ENCODE data around the gene TMEM198.

The TMEM198 gene

GRCh38 chr2:219530048-219530963, 13.5 kb upstream of the TMEM198 start:
- POLR2A ChIA-PET, result interaction anchor here (0.8 to 1.3 kb wide), 4 partner anchors 32 to 127 kb away, joined by 3 to 5 read pairs (median 3); partner anchors contain the start of gene GMPPA

GRCh38 chr2:219531639-219532377, 12.0 kb upstream of the TMEM198 start:
- POLR2A ChIA-PET, result no interaction called here
- DNase-seq (ENCODE audit: extremely low spot score), result no peak
- TF ChIP-seq BHLHE40 (IDR thresholded peaks at IDR 0.05; ENCODE audit: borderline replicate concordance) (no peak), L3MBTL2 (conservative IDR thresholded peaks at IDR 0.05) (no peak), ZNF384 (IDR thresholded peaks at IDR 0.05) (no peak), FOXK2 (IDR thresholded peaks at IDR 0.05) (no peak), ELF4 (IDR thresholded peaks at IDR 0.05) (no peak), FOXM1 (IDR thresholded peaks at IDR 0.05; ENCODE audit: borderline replicate concordance) (no peak), FOXA1 (IDR thresholded peaks at IDR 0.05) (no peak), SUZ12 (IDR thresholded peaks at IDR 0.05) (no peak), CTBP1 (IDR thresholded peaks at IDR 0.05; ENCODE audit: borderline replicate concordance) (no peak), PKNOX1 (IDR thresholded peaks at IDR 0.05) (no peak), NFRKB (IDR thresholded peaks at IDR 0.05) (no peak), ARNT (IDR thresholded peaks at IDR 0.05) (no peak), TARDBP (IDR thresholded peaks at IDR 0.05) (no peak), LEF1 (IDR thresholded peaks at IDR 0.05; ENCODE audit: borderline replicate concordance) (no peak), SP1 (IDR thresholded peaks at IDR 0.05) (no peak), HDGF (IDR thresholded peaks at IDR 0.05; ENCODE audit: borderline replicate concordance) (no peak)
- CTCF ChIA-PET, result interaction anchor here (1.0 to 3.7 kb wide), 3 partner anchors 10 to 128 kb away, joined by 3 to 50 read pairs (median 4); a partner anchor contains a TSS

More at GRCh38 chr2:219530048-219530963, 13.5 kb upstream of the TMEM198 start:
- peak; percentile 90 for DNase-seq (ENCODE audit: extremely low spot score)
- CTCF ChIA-PET, result interaction anchor here (0.6 to 3.7 kb wide), 35 partner anchors 8 to 248 kb away, joined by 3 to 50 read pairs (median 4); partner anchors contain the start of gene GMPPA
- TF ChIP-seq SP1 (IDR thresholded peaks at IDR 0.05) (no peak), FOXA1 (IDR thresholded peaks at IDR 0.05) (no peak), HDGF (IDR thresholded peaks at IDR 0.05; ENCODE audit: borderline replicate concordance) (no peak), CTBP1 (IDR thresholded peaks at IDR 0.05; ENCODE audit: borderline replicate concordance) (no peak), L3MBTL2 (conservative IDR thresholded peaks at IDR 0.05) (no peak), PKNOX1 (IDR thresholded peaks at IDR 0.05) (no peak), ZNF384 (IDR thresholded peaks at IDR 0.05) (no peak), FOXK2 (IDR thresholded peaks at IDR 0.05) (no peak), ELF4 (IDR thresholded peaks at IDR 0.05) (no peak), LEF1 (IDR thresholded peaks at IDR 0.05; ENCODE audit: borderline replicate concordance) (no peak), SUZ12 (IDR thresholded peaks at IDR 0.05) (no peak), ARNT (IDR thresholded peaks at IDR 0.05) (no peak), TARDBP (IDR thresholded peaks at IDR 0.05) (no peak), FOXM1 (IDR thresholded peaks at IDR 0.05; ENCODE audit: borderline replicate concordance) (no peak), BHLHE40 (IDR thresholded peaks at IDR 0.05; ENCODE audit: borderline replicate concordance) (no peak), NFRKB (IDR thresholded peaks at IDR 0.05) (no peak)

GRCh38 chr2:219532378-219532649, 11.5 kb upstream of the TMEM198 start:
- ChIA-PET POLR2A (no interaction called here), CTCF (interaction anchor here (1.0 to 3.7 kb wide), 2 partner anchors 37 to 129 kb away, joined by 3 to 50 read pairs; a partner anchor contains a TSS)
- TF ChIP-seq ELF4 (IDR thresholded peaks at IDR 0.05) (no peak), ARNT (IDR thresholded peaks at IDR 0.05) (no peak), FOXM1 (IDR thresholded peaks at IDR 0.05; ENCODE audit: borderline replicate concordance) (no peak), NFRKB (IDR thresholded peaks at IDR 0.05) (no peak)
- DNase-seq (ENCODE audit: extremely low spot score), result no peak

- ChIA-PET CTCF (no interaction called here), POLR2A (no interaction called here)
- no peak for DNase-seq (ENCODE audit: extremely low spot score)
- no peak for TF ChIP-seq NFRKB (IDR thresholded peaks at IDR 0.05)
- no peak for TF ChIP-seq FOXM1 (IDR thresholded peaks at IDR 0.05; ENCODE audit: borderline replicate concordance)
- no peak for TF ChIP-seq FOXA1 (IDR thresholded peaks at IDR 0.05)
- TF ChIP-seq BHLHE40 (IDR thresholded peaks at IDR 0.05; ENCODE audit: borderline replicate concordance), result no peak
- no peak for TF ChIP-seq HDGF (IDR thresholded peaks at IDR 0.05; ENCODE audit: borderline replicate concordance)
Measured at GRCh38 chr2:219533930-219534661, 9.7 kb upstream of the TMEM198 start.

- TF ChIP-seq PKNOX1 (IDR thresholded peaks at IDR 0.05) (no peak), FOXM1 (IDR thresholded peaks at IDR 0.05; ENCODE audit: borderline replicate concordance) (no peak), TARDBP (IDR thresholded peaks at IDR 0.05) (no peak), L3MBTL2 (conservative IDR thresholded peaks at IDR 0.05) (no peak), ZNF384 (IDR thresholded peaks at IDR 0.05) (no peak), NFRKB (IDR thresholded peaks at IDR 0.05) (no peak), FOXA1 (IDR thresholded peaks at IDR 0.05) (no peak), SP1 (IDR thresholded peaks at IDR 0.05) (no peak), ARNT (IDR thresholded peaks at IDR 0.05) (no peak), BHLHE40 (IDR thresholded peaks at IDR 0.05; ENCODE audit: borderline replicate concordance) (no peak)
- ChIA-PET POLR2A (interaction anchor here (0.9 kb wide), 1 partner anchor 35 kb away, joined by 3 read pairs; the partner anchor contains the start of gene OBSL1), CTCF (interaction anchor here (0.6 to 1.1 kb wide), 2 partner anchors 8 to 63 kb away, joined by 3 to 4 read pairs; no protein-coding TSS in a partner anchor)
- DNase-seq (ENCODE audit: extremely low spot score), result no peak
Measured at GRCh38 chr2:219536425-219536824, 7.4 kb upstream of the TMEM198 start.

All from HEK293T (cell line).